SK-N-MC (cell line): Measurements from ENCODE around the gene TMEM92.
A peak's percentile ranks its signal among the peaks of the same experiment; 100 is the strongest.

Source experiments
- DNase-seq: peaks from one replicate; pipeline ENCODE4 v3.0.0-alpha.2; 2011; ENCODE audit warnings: low read depth, low spot score
- H3K27ac ChIP-seq: fragments of 200-600 bp; sonication (generic); 2 replicates; pipeline ENCODE4 v1.5.1; 2016; ENCODE audit warnings: mixed run types
- H3K36me3 ChIP-seq: fragments of 200-600 bp; sonication (generic); 2 replicates; pipeline ENCODE4 v1.6.1; 2017; ENCODE audit warnings: antibody characterized with exemption, low read length, mixed read lengths; ENCODE audit not compliant: insufficient read depth
- H3K4me3 ChIP-seq: fragments of 200-600 bp; sonication (generic); 2 replicates; pipeline ENCODE4 v1.5.1; 2016
- H3K9ac ChIP-seq: fragments of 200-600 bp; sonication (generic); 2 replicates; pipeline ENCODE4 v1.8.0; 2017; ENCODE audit warnings: mixed run types, mixed read lengths; ENCODE audit not compliant: insufficient read length
- H3K9me3 ChIP-seq: fragments of 200-600 bp; sonication (generic); 2 replicates; pipeline ENCODE4 v1.6.1; 2017; ENCODE audit warnings: low read depth, mild to moderate bottlenecking, antibody characterized with exemption, low read length, moderate library complexity, mixed read lengths
- EZH2 ChIP-seq: fragments of 200-600 bp; sonication (generic); IDR thresholded peaks from one replicate; pipeline ENCODE4 v1.6.1; 2017; ENCODE audit warnings: antibody characterized with exemption
- FOXP2 ChIP-seq: optimal IDR thresholded peaks from 2 replicates; pipeline ENCODE3; 2011; ENCODE audit warnings: mild to moderate bottlenecking, moderate library complexity; ENCODE audit not compliant: insufficient read depth; ENCODE audit errors: extremely low read length, control extremely low read depth
- POLR2AphosphoS5 ChIP-seq: IDR thresholded peaks from 2 replicates; pipeline ENCODE4 v1.6.1; 2012; ENCODE audit warnings: mild to moderate bottlenecking, low read depth, low read length, borderline replicate concordance

Gene TMEM92

GRCh38 chr17:50288306-50288705 is 14.0 kb downstream of the TMEM92 start:
- no peak for DNase-seq
- H3K36me3 ChIP-seq: no peaks in the 10 kb centered on the region
- no peak overlapping the region for H3K9ac ChIP-seq
- H3K27ac ChIP-seq: no peak overlapping the region
- no peaks in the 10 kb centered on the region for H3K9me3 ChIP-seq
- H3K4me3 ChIP-seq: no peak overlapping the region
- no peak for TF ChIP-seq FOXP2
- no peak for TF ChIP-seq POLR2AphosphoS5
- no peak for TF ChIP-seq EZH2

- H3K9ac ChIP-seq: peak overlapping the region; percentile 39
- no peak for TF ChIP-seq EZH2
- TF ChIP-seq FOXP2: no peak
- TF ChIP-seq POLR2AphosphoS5: no peak
- H3K36me3 ChIP-seq: no peaks in the 10 kb centered on the region
- H3K9me3 ChIP-seq: no peaks in the 10 kb centered on the region
- no peak for DNase-seq
- H3K27ac ChIP-seq: no peak overlapping the region; the same call in 1 of the 2 replicates
- H3K4me3 ChIP-seq: peak overlapping the region; percentile 49
These were observed 15.0 kb downstream of the TMEM92 start for GRCh38 chr17:50289278-50289677.

GRCh38 chr17:50289991-50290702 is 15.9 kb downstream of the TMEM92 start:
- no peaks in the 10 kb centered on the region for H3K9me3 ChIP-seq
- H3K9ac ChIP-seq: peak overlapping the region; percentile 39
- DNase-seq: no peak
- peak overlapping the region; percentile 49 for H3K4me3 ChIP-seq
- no peaks in the 10 kb centered on the region for H3K36me3 ChIP-seq
- TF ChIP-seq EZH2 (no peak), FOXP2 (no peak), POLR2AphosphoS5 (no peak)
- peak overlapping the region; percentile 75 for H3K27ac ChIP-seq

- no peak for DNase-seq
- H3K4me3 ChIP-seq: no peak overlapping the region
- no peak overlapping the region for H3K27ac ChIP-seq
- H3K9ac ChIP-seq: no peak overlapping the region
- TF ChIP-seq POLR2AphosphoS5: no peak
- TF ChIP-seq FOXP2: no peak
- TF ChIP-seq EZH2: no peak
- H3K9me3 ChIP-seq: no peaks in the 10 kb centered on the region
- no peaks in the 10 kb centered on the region for H3K36me3 ChIP-seq
These were observed 16.7 kb downstream of the TMEM92 start for GRCh38 chr17:50290933-50291332.

GRCh38 chr17:50292465-50292864 is 18.2 kb downstream of the TMEM92 start:
- Histone ChIP-seq H3K27ac (peak overlapping the region; percentile 69), H3K9ac (no peak overlapping the region), H3K36me3 (no peaks in the 10 kb centered on the region), H3K4me3 (no peak overlapping the region), H3K9me3 (no peaks in the 10 kb centered on the region)
- DNase-seq: no peak
- TF ChIP-seq EZH2 (no peak), FOXP2 (no peak), POLR2AphosphoS5 (no peak)

- H3K27ac ChIP-seq: no peak overlapping the region
- no peak overlapping the region for H3K4me3 ChIP-seq
- H3K9me3 ChIP-seq: no peaks in the 10 kb centered on the region
- TF ChIP-seq EZH2: no peak
- TF ChIP-seq FOXP2: no peak
- no peak for TF ChIP-seq POLR2AphosphoS5
- no peak for DNase-seq
- no peak overlapping the region for H3K9ac ChIP-seq
- H3K36me3 ChIP-seq: no peaks in the 10 kb centered on the region
These were observed 20.8 kb downstream of the TMEM92 start for GRCh38 chr17:50295021-50295420.

GRCh38 chr17:50297407-50297865 is 23.2 kb downstream of the TMEM92 start:
- Histone ChIP-seq H3K36me3 (no peaks in the 10 kb centered on the region), H3K27ac (no peak overlapping the region), H3K4me3 (no peak overlapping the region), H3K9me3 (no peaks in the 10 kb centered on the region), H3K9ac (no peak overlapping the region)
- DNase-seq: no peak
- TF ChIP-seq FOXP2 (no peak), POLR2AphosphoS5 (no peak), EZH2 (no peak)

- DNase-seq: no peak
- no peak overlapping the region for H3K4me3 ChIP-seq
- no peak for TF ChIP-seq EZH2
- no peak for TF ChIP-seq FOXP2
- TF ChIP-seq POLR2AphosphoS5: no peak
- H3K9me3 ChIP-seq: no peaks in the 10 kb centered on the region
- H3K27ac ChIP-seq: no peak overlapping the region
- H3K9ac ChIP-seq: no peak overlapping the region
- no peaks in the 10 kb centered on the region for H3K36me3 ChIP-seq
These were observed 23.8 kb downstream of the TMEM92 start for GRCh38 chr17:50298018-50298417.
